GM21723 (cell line): Measurements from ENCODE around the gene PRPF40B.

Source experiments
- ATAC-seq: cut with Tn5 transposase; IDR thresholded peaks from one replicate; pipeline ENCODE4 v1.9.1; 2021; ENCODE audit warnings: mild to moderate bottlenecking, moderate library complexity; ENCODE audit not compliant: unreplicated experiment

The PRPF40B gene

GRCh38 chr12:49635036-49635435 lies 11.7 kb downstream of the PRPF40B start:
- ATAC-seq = no peak

GRCh38 chr12:49635656-49636055 lies 12.3 kb downstream of the PRPF40B start:
- ATAC-seq = no peak

GRCh38 chr12:49636574-49636973 lies 13.2 kb downstream of the PRPF40B start:
- no peak for ATAC-seq

GRCh38 chr12:49636979-49637755 lies 13.8 kb downstream of the PRPF40B start:
- ATAC-seq = no peak

- no peak for ATAC-seq
These were observed 18.5 kb downstream of the PRPF40B start for GRCh38 chr12:49641748-49642369.

- no peak for ATAC-seq
These were observed 19.0 kb downstream of the PRPF40B start for GRCh38 chr12:49642370-49642802.

- ATAC-seq = no peak
These were observed 19.8 kb downstream of the PRPF40B start for GRCh38 chr12:49643135-49643534.

GRCh38 chr12:49643961-49644619 lies 20.7 kb downstream of the PRPF40B start:
- no peak for ATAC-seq

GRCh38 chr12:49644620-49644994 lies 21.2 kb downstream of the PRPF40B start:
- ATAC-seq = peak; percentile 53

GRCh38 chr12:49645146-49646039 lies 22.0 kb downstream of the PRPF40B start:
- ATAC-seq = no peak

GRCh38 chr12:49646331-49646830 lies 23.0 kb downstream of the PRPF40B start:
- ATAC-seq = no peak

GRCh38 chr12:49646871-49647654 lies 23.7 kb downstream of the PRPF40B start:
- no peak for ATAC-seq

GRCh38 chr12:49647827-49648711 lies 24.7 kb downstream of the PRPF40B start:
- no peak for ATAC-seq

- ATAC-seq = no peak
These were observed 25.3 kb downstream of the PRPF40B start for GRCh38 chr12:49648712-49649003.

GRCh38 chr12:49649445-49649844 lies 26.1 kb downstream of the PRPF40B start:
- ATAC-seq = no peak

- no peak for ATAC-seq
These were observed 26.5 kb downstream of the PRPF40B start for GRCh38 chr12:49649892-49650291.

- no peak for ATAC-seq
These were observed 28.5 kb downstream of the PRPF40B start for GRCh38 chr12:49651855-49652254.

- ATAC-seq = no peak
These were observed 29.7 kb downstream of the PRPF40B start for GRCh38 chr12:49652921-49653520.

GRCh38 chr12:49654715-49655114 lies 31.4 kb downstream of the PRPF40B start:
- ATAC-seq = no peak
